T-cell (primary cell): ENCODE measurements around the gene NOTCH1. TPM values are rescaled to one million over a fixed set of nuclear protein-coding genes. Genes with fewer than 3 reads are reported as not detected.

Experiments
- ATAC-seq, 4 experiments: fragments of 200-7000 bp in 3 of 4; fragments of 150-1000 bp in 1 of 4; cut with Tn5 transposase; replicated peaks in 1 of 4; 1 replicate in 3 of 4; 2 replicates in 1 of 4; pipeline ENCODE4 v1.10.0; 2021; ENCODE audit warnings: moderate library complexity in 3 of 4, mild to moderate bottlenecking in 2 of 4, moderate number of reproducible peaks in 1 of 4
- CTCF ChIA-PET, 2 donors: fragments of 300-600 bp; sonication (Branson Sonifier 250); formaldehyde crosslinking; loops; one replicate each; lab custom pipeline; 2022; ENCODE audit warnings: antibody characterized with exemption in 2 of 2; lab: Charles Lee
- POLR2A ChIA-PET, 2 donors: fragments of 300-600 bp; sonication (Branson Sonifier 250); formaldehyde crosslinking; loops; one replicate each; lab custom pipeline; 2022; ENCODE audit warnings: antibody characterized with exemption in 2 of 2; lab: Charles Lee
- DNase-seq, 35 experiments: peaks; one replicate each; pipeline versions ENCODE4 v3.0.0 to v3.0.0-alpha.2; 2013 to 2023
- H3K27ac ChIP-seq: one replicate; pipeline ENCODE4 v1.5.1; 2013; ENCODE audit warnings: low read length
- H3K27me3 ChIP-seq, 2 experiments: replicated peaks in 1 of 2; 1 replicate in 1 of 2; 2 replicates in 1 of 2; pipeline versions ENCODE4 v1.6.1 to v1.7.0; 2013; ENCODE audit warnings: low read length in 1 of 2, mixed read lengths in 1 of 2; ENCODE audit not compliant: control insufficient read depth in 2 of 2, insufficient read depth in 2 of 2; ENCODE audit errors: extremely low read depth in 1 of 2
- H3K36me3 ChIP-seq, 2 donors: 1 replicate in 1 of 2; 2 replicates in 1 of 2; pipeline versions ENCODE4 v1.6.1 to v1.7.0; 2013; ENCODE audit warnings: low read length in 1 of 2; ENCODE audit not compliant: control insufficient read depth in 2 of 2, insufficient read depth in 1 of 2; ENCODE audit errors: extremely low read depth in 1 of 2
- H3K4me1 ChIP-seq, 2 experiments: 1 replicate in 1 of 2; 2 replicates in 1 of 2; pipeline versions ENCODE4 v1.6.1 to v1.7.0; 2013; ENCODE audit warnings: low read length in 2 of 2, mixed read lengths in 1 of 2; ENCODE audit not compliant: insufficient read depth in 2 of 2, control insufficient read depth in 1 of 2; ENCODE audit errors: extremely low read depth in 1 of 2
- H3K4me3 ChIP-seq, 2 donors: 1 replicate in 1 of 2; 2 replicates in 1 of 2; pipeline versions ENCODE4 v1.5.1 to v1.7.0; 2013; ENCODE audit warnings: mild to moderate bottlenecking in 2 of 2, low read length in 1 of 2, moderate library complexity in 1 of 2; ENCODE audit not compliant: control insufficient read depth in 1 of 2; ENCODE audit errors: extremely low read depth in 1 of 2
- H3K9me3 ChIP-seq: 2 replicates; pipeline ENCODE4 v1.7.0; 2013
- H3K27ac Mint-ChIP-seq, 2 donors: one replicate each; pipeline ENCODE4 v1.8.0; 2020 to 2021; ENCODE audit warnings: mild to moderate bottlenecking in 2 of 2, mixed read lengths in 2 of 2
- H3K27me3 Mint-ChIP-seq, 2 donors: one replicate each; pipeline ENCODE4 v1.8.0; 2021 to 2022; ENCODE audit warnings: mixed read lengths in 2 of 2
- H3K36me3 Mint-ChIP-seq: one replicate; pipeline ENCODE4 v1.8.0; 2021; ENCODE audit warnings: mixed read lengths
- H3K4me1 Mint-ChIP-seq, 3 donors: one replicate each; pipeline ENCODE4 v1.8.0; 2020 to 2022; ENCODE audit warnings: mixed read lengths in 3 of 3, mild to moderate bottlenecking in 1 of 3
- H3K4me3 Mint-ChIP-seq, 3 donors: one replicate each; pipeline ENCODE4 v1.8.0; 2020 to 2022; ENCODE audit warnings: mild to moderate bottlenecking in 3 of 3, mixed read lengths in 3 of 3, moderate library complexity in 3 of 3
- H3K9me3 Mint-ChIP-seq, 3 donors: one replicate each; pipeline ENCODE4 v1.8.0; 2020 to 2022; ENCODE audit warnings: mixed read lengths in 3 of 3
- WGBS: methylation state at CpG from one replicate; pipeline ENCODE4 v1.1.5; 2013; ENCODE audit warnings: missing lambda C conversion rate; ENCODE audit not compliant: insufficient coverage; 5-methylcytosine and 5-hydroxymethylcytosine counted together
- total RNA-seq, 35 experiments: library from RNA in 6 of 35; stranded (reverse) in 6 of 35; fragments of 120-200 nt in 1 of 35; gene quantifications; one replicate each; pipeline versions ENCODE4 v1.2.1 to v1.2.4 and lab custom pipeline; 2013 to 2026

The NOTCH1 gene
- total RNA-seq, 5 donors from 2014 or later (not counting 1 experiment from before 2014, with no cell fraction given) = 50.1 to 96.1 (median 84.1) TPM

- Histone ChIP-seq H3K27ac (no peak overlapping the region), H3K9me3 (no peaks in the 10 kb centered on the region), H3K4me3 (no peak overlapping the region), H3K27me3 (peaks cover 0 to 14% of the 10 kb centered on the region in 2 experiments), H3K36me3 (no peaks in the 10 kb centered on the region), H3K4me1 (peaks cover 18 to 26% of the 10 kb centered on the region in 2 experiments)
- no peaks in the 10 kb centered on the region for H3K27me3 Mint-ChIP-seq
- peaks cover 13 to 24% (median 21%) of the 10 kb centered on the region in 3 donors for H3K4me1 Mint-ChIP-seq
- no peak for ATAC-seq
- WGBS = 90% methylated on average over 18 of the region's 19 CpGs
- DNase-seq = no peak
- H3K27ac Mint-ChIP-seq = no peak overlapping the region
- H3K36me3 Mint-ChIP-seq = no peaks in the 10 kb centered on the region
- CTCF ChIA-PET = no interaction called here
- peaks cover 0 to 6% (median 0%) of the 10 kb centered on the region in 3 donors for H3K9me3 Mint-ChIP-seq
- POLR2A ChIA-PET = no interaction called here
- no peak overlapping the region for H3K4me3 Mint-ChIP-seq
These were observed 9.0 kb upstream of the NOTCH1 start for GRCh38 chr9:136554870-136555269.

DNA sequence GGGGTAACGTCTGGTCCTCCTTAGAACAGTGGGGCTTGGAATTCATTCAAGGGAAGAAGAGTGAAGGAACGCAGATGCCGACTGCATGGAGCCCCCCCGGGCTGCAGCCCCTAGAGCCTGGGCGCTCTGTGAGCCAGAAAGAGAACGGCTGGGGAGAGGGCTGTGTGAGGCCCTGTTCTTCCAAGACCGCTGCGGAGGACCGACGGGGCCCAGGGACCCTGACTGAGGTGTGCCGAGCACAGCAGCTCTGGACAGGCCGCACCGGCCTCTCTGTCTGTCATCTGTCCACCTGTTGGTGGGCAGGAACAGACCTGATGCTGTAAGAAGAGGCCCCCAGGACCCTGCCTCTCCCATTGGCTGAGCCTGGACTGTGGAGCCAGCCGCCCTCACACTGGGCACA lies 7.7 kb upstream of the NOTCH1 start:
- no peak overlapping the region for H3K4me3 Mint-ChIP-seq
- H3K27me3 Mint-ChIP-seq = no peaks in the 10 kb centered on the region
- peaks cover 0 to under 1% (median 0%) of the 10 kb centered on the region in 3 donors for H3K9me3 Mint-ChIP-seq
- no peak for DNase-seq
- no peak overlapping the region for H3K4me3 ChIP-seq
- POLR2A ChIA-PET = interaction anchor here in 1 of 2 donors (0.6 kb wide), 1 partner anchor 146 kb away, joined by 3 read pairs; no protein-coding TSS in a partner anchor
- H3K4me1 ChIP-seq = peaks cover 17 to 26% of the 10 kb centered on the region in 2 experiments
- ATAC-seq = no peak
- WGBS = 93% methylated on average over 14 of the region's 14 CpGs
- no peaks in the 10 kb centered on the region for H3K36me3 Mint-ChIP-seq
- no peaks in the 10 kb centered on the region for H3K36me3 ChIP-seq
- peaks cover 0 to 19% of the 10 kb centered on the region in 2 experiments for H3K27me3 ChIP-seq
- CTCF ChIA-PET = no interaction called here
- no peak overlapping the region for H3K27ac Mint-ChIP-seq
- H3K4me1 Mint-ChIP-seq = peaks cover 12 to 21% (median 19%) of the 10 kb centered on the region in 3 donors
- H3K9me3 ChIP-seq = no peaks in the 10 kb centered on the region
- no peak overlapping the region for H3K27ac ChIP-seq

DNA sequence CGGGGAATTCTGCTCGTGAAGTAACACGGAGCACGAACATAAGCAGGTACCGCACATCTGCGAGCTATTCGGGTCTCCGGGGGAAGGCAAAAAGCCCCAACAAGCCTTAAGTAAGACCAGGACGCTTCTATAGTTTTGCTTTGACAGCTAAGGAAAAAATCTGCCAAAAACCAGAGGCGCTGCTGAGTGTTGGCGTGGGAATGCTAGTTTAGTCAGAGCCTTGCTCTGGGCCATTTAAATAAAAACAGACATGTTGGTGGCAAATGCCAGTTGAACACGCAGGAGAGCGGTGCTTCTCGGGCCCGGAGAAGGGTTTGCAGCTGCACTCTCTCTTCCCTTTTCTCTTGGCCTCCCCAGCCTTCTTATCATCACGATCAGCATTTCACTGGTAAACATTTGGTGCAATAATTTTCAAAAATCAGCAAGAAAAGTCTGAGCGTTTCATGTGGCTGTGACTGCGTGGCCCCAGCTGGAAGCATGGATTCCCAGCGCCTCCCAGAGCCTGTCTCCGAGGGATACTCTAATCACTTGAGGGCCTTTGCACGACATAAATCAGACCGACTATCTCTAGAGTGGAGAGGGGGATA lies 6.4 kb upstream of the NOTCH1 start:
- peak overlapping the region in 2 of 3 donors; percentile 24 to 72 for H3K4me3 Mint-ChIP-seq

DNA sequence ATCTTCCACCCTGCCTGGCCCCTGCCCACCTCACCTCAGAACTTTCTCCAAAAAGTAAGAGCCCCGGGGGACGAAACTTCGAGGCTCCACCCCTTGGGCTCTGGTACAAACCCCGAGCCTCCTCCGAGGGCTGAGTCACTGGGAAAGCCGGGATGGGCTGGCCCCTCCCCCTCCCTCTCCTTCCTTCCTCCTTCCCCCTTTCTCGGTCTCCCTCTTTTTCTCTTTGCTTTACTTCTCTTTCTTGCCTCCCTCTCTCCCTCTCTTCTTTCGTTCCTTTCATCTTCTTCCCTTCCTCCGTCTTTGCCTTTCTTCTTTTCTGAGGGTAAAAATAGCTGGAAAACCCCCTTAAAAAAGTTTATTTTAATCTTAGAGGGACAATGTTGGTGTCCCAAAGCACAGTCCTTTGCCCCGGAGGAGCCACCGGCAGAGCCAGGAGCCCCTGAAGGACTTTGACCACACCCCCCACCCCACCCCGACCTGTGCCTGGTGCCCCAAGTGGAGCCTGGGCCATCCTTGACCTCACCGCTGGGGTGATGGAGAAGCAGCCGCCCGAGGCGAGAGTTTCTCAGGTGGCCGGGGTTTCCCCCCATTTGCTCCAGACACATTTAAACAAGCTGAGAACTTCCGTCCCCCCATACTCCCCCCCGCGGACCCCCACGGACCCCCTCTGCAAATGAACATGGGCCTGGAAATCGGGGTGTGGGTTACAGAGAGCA lies 5.7 kb upstream of the NOTCH1 start:
- H3K9me3 ChIP-seq = no peaks in the 10 kb centered on the region
- 25% methylated on average over 8 of the region's 22 CpGs for WGBS
- peak overlapping the region in 2 of 3 donors; percentile 24 to 72 for H3K4me3 Mint-ChIP-seq
- peaks cover 14 to 33% of the 10 kb centered on the region in 2 experiments for H3K4me1 ChIP-seq
- no peak overlapping the region for H3K27ac Mint-ChIP-seq
- peaks cover 0 to 19% of the 10 kb centered on the region in 2 experiments for H3K27me3 ChIP-seq
- no peaks in the 10 kb centered on the region for H3K27me3 Mint-ChIP-seq
- H3K36me3 Mint-ChIP-seq = no peaks in the 10 kb centered on the region
- POLR2A ChIA-PET = no interaction called here
- DNase-seq (no peak), ATAC-seq (peak in 1 of 4 experiments; percentile 18)
- H3K4me1 Mint-ChIP-seq = peaks cover 15 to 24% (median 22%) of the 10 kb centered on the region in 3 donors
- H3K9me3 Mint-ChIP-seq = no peaks in the 10 kb centered on the region
- no peaks in the 10 kb centered on the region for H3K36me3 ChIP-seq
- H3K27ac ChIP-seq = no peak overlapping the region
- CTCF ChIA-PET = interaction anchor here in 1 of 2 donors (0.7 kb wide), 1 partner anchor 63 kb away, joined by 4 read pairs; no protein-coding TSS in a partner anchor
- no peak overlapping the region for H3K4me3 ChIP-seq

More for the DNA sequence above, 6.4 kb upstream of the NOTCH1 start:
- H3K27ac ChIP-seq = no peak overlapping the region
- POLR2A ChIA-PET = no interaction called here
- WGBS = 29% methylated on average over 18 of the region's 22 CpGs
- H3K36me3 ChIP-seq = no peaks in the 10 kb centered on the region
- DNase-seq = peak in 1 of 35 experiments; percentile 38
- peaks cover 0 to 19% of the 10 kb centered on the region in 2 experiments for H3K27me3 ChIP-seq
- ATAC-seq = peak; percentile 30 to 58 (median 42)
- Mint-ChIP-seq H3K4me1 (peaks cover 10 to 18% (median 17%) of the 10 kb centered on the region in 3 donors), H3K27ac (peak overlapping the region; percentile 61 to 79), H3K9me3 (no peaks in the 10 kb centered on the region), H3K36me3 (no peaks in the 10 kb centered on the region), H3K27me3 (no peaks in the 10 kb centered on the region)
- no peak overlapping the region for H3K4me3 ChIP-seq
- H3K9me3 ChIP-seq = no peaks in the 10 kb centered on the region
- H3K4me1 ChIP-seq = peaks cover 14 to 27% of the 10 kb centered on the region in 2 experiments
- CTCF ChIA-PET = interaction anchor here in 1 of 2 donors (0.7 kb wide), 1 partner anchor 64 kb away, joined by 4 read pairs; no protein-coding TSS in a partner anchor

DNA sequence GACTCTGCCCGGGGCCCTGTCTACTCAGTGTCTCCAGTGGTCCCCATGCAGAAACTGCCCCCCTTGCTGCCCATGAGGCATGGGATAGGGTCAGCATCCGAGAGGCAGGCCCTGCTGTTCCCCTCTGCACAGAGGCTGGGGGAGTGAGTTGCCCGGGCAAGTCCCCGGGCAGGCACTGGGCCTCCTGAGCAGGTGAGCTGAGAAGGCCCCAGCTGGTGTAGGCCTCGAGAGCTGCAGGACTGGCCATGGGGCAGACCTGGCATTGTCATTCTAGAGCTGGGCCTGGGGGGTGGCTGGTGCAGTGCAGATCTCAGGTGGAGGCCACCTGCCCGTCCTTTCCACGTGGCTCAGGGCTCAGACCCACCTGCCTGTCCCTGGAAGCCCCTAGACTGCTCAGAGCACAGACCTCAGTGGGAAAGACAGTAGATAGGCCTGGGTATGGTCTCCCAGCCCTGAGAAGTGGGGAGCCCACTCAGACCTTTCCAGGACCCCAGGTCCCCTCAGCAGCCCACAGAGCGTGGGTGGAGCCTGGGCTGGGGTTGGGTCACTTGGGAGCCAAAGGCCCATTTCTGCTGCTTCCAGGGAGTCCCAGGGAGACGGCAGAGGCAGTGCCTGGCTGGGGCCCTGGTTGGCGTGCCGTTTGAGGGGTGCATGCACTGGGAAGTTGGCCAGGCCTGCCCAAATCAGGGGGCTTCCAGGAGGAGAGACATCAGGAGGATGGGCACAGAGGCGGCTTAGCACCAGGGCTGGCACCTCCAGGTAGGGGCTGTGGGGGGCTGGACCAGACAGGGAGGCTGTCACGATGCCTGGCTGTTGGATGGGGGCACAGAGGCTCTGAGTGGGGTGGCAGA lies 4.8 kb upstream of the NOTCH1 start:
- H3K27ac ChIP-seq = no peak overlapping the region
- no peaks in the 10 kb centered on the region for H3K36me3 ChIP-seq
- no peaks in the 10 kb centered on the region for H3K36me3 Mint-ChIP-seq
- H3K4me3 Mint-ChIP-seq = peak overlapping the region in 1 of 3 donors; percentile 72
- no peak overlapping the region for H3K27ac Mint-ChIP-seq
- no peaks in the 10 kb centered on the region for H3K27me3 Mint-ChIP-seq
- no peak for DNase-seq
- peaks cover 15 to 38% of the 10 kb centered on the region in 2 experiments for H3K4me1 ChIP-seq
- peaks cover 0 to 19% of the 10 kb centered on the region in 2 experiments for H3K27me3 ChIP-seq
- no peaks in the 10 kb centered on the region for H3K9me3 ChIP-seq
- no peak overlapping the region for H3K4me3 ChIP-seq
- POLR2A ChIA-PET = no interaction called here
- peaks cover 15 to 24% (median 22%) of the 10 kb centered on the region in 3 donors for H3K4me1 Mint-ChIP-seq
- CTCF ChIA-PET = no interaction called here
- ATAC-seq = no peak
- WGBS = 91% methylated on average over 12 of the region's 13 CpGs
- H3K9me3 Mint-ChIP-seq = no peaks in the 10 kb centered on the region
